Calu3 (cell line): Measurements from ENCODE around the gene ATP8A2. TPM values are rescaled to one million over a fixed set of nuclear protein-coding genes. Genes with fewer than 3 reads are reported as not detected.

Source experiments
- BruUV-seq: library from RNA; stranded (reverse); fragments of 400-500 nt; replicated peaks from 2 replicates; lab custom pipeline; 2021; lab: Mats Ljungman, UMichigan
- CTCF ChIA-PET: fragments of 300-600 bp; sonication (Branson Sonifier 250); formaldehyde crosslinking; loops from one replicate; lab custom pipeline; 2022; ENCODE audit warnings: antibody characterized with exemption; lab: Charles Lee
- DNase-seq: peaks from one replicate; pipeline ENCODE4 v3.0.0; 2022
- H3K27ac Mint-ChIP-seq: one replicate; pipeline ENCODE4 v1.8.0; 2022; ENCODE audit warnings: mixed read lengths; ENCODE audit not compliant: unreplicated experiment
- H3K27me3 Mint-ChIP-seq: one replicate; pipeline ENCODE4 v1.8.0; 2022; ENCODE audit warnings: mixed read lengths; ENCODE audit not compliant: unreplicated experiment
- H3K36me3 Mint-ChIP-seq: one replicate; pipeline ENCODE4 v1.8.0; 2022; ENCODE audit warnings: mild to moderate bottlenecking, moderate library complexity, mixed read lengths; ENCODE audit not compliant: insufficient read depth, unreplicated experiment
- H3K4me1 Mint-ChIP-seq: one replicate; pipeline ENCODE4 v1.8.0; 2022; ENCODE audit warnings: mild to moderate bottlenecking, low read depth, mixed read lengths; ENCODE audit not compliant: unreplicated experiment
- H3K4me3 Mint-ChIP-seq: one replicate; pipeline ENCODE4 v1.8.0; 2022; ENCODE audit warnings: mild to moderate bottlenecking, low read depth, moderate library complexity, mixed read lengths; ENCODE audit not compliant: unreplicated experiment
- H3K9me3 Mint-ChIP-seq: one replicate; pipeline ENCODE4 v1.8.0; 2022; ENCODE audit warnings: low read depth, mixed read lengths; ENCODE audit not compliant: unreplicated experiment
- intact Hi-C: fragments of 100-400 bp; cut with micrococcal nuclease; formaldehyde crosslinking; loops from one replicate; pipeline ENCODE4 v1.10.0; 2022; ENCODE audit not compliant: unreplicated experiment
- total RNA-seq: library from RNA; stranded (reverse); gene quantifications from 2 replicates; pipeline ENCODE4 v1.2.3, GENCODE V29; 2022
- TF ChIP-seq, protein P1 (sequence below): fragments of 200-600 bp; IDR thresholded peaks from one replicate; pipeline ENCODE4 v1.8.0; 2022; ENCODE audit warnings: antibody characterized with exemption; ENCODE audit not compliant: unreplicated experiment

The ATP8A2 gene
- total RNA-seq, 1 experiment from 2014 or later = 0.05 TPM

DNA sequence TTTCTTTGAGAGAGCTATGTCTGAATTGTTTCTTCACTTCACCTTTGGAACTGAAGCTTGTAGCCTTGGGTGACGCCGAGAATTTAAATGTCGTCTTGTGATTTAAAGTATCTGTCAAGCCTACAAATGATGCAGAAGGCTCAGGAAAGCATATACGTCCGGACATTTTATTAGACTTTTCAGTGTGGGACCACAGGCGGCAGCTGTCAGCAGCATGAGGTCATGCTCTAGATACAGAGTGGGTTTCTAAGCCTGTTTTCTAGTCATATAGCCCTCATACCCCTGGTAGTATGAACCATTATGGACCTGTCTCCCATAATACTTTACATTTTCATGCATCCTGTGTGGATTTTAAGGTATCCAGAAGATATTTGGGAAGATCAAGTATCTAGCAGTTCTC, 212.3 kb downstream of the ATP8A2 start:
- TF ChIP-seq, protein P1, sequence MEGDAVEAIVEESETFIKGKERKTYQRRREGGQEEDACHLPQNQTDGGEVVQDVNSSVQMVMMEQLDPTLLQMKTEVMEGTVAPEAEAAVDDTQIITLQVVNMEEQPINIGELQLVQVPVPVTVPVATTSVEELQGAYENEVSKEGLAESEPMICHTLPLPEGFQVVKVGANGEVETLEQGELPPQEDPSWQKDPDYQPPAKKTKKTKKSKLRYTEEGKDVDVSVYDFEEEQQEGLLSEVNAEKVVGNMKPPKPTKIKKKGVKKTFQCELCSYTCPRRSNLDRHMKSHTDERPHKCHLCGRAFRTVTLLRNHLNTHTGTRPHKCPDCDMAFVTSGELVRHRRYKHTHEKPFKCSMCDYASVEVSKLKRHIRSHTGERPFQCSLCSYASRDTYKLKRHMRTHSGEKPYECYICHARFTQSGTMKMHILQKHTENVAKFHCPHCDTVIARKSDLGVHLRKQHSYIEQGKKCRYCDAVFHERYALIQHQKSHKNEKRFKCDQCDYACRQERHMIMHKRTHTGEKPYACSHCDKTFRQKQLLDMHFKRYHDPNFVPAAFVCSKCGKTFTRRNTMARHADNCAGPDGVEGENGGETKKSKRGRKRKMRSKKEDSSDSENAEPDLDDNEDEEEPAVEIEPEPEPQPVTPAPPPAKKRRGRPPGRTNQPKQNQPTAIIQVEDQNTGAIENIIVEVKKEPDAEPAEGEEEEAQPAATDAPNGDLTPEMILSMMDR = no peak
- CTCF ChIA-PET = no interaction called here
- no peak for DNase-seq
- intact Hi-C loops = no loop called here
- H3K36me3 Mint-ChIP-seq = no peaks in the 10 kb centered on the region
- no peak overlapping the region for H3K4me3 Mint-ChIP-seq
- BruUV-seq = no TSS peak
- H3K4me1 Mint-ChIP-seq = no peaks in the 10 kb centered on the region
- H3K9me3 Mint-ChIP-seq = no peaks in the 10 kb centered on the region
- no peak overlapping the region for H3K27ac Mint-ChIP-seq
- peaks cover 46% of the 10 kb centered on the region for H3K27me3 Mint-ChIP-seq

GRCh38 chr13:25585000-25585399, 213.2 kb downstream of the ATP8A2 start:
- Mint-ChIP-seq H3K36me3 (no peaks in the 10 kb centered on the region), H3K4me1 (no peaks in the 10 kb centered on the region), H3K9me3 (no peaks in the 10 kb centered on the region), H3K27me3 (peaks cover 39% of the 10 kb centered on the region), H3K27ac (no peak overlapping the region), H3K4me3 (no peak overlapping the region)
- intact Hi-C loops = no loop called here
- DNase-seq = no peak
- TF ChIP-seq, protein P1 = no peak
- CTCF ChIA-PET = no interaction called here
- BruUV-seq = no TSS peak

- no peak overlapping the region for H3K27ac Mint-ChIP-seq
- H3K4me1 Mint-ChIP-seq = no peaks in the 10 kb centered on the region
- CTCF ChIA-PET = no interaction called here
- H3K36me3 Mint-ChIP-seq = no peaks in the 10 kb centered on the region
- intact Hi-C loops = no loop called here
- peaks cover 52% of the 10 kb centered on the region for H3K27me3 Mint-ChIP-seq
- no peak overlapping the region for H3K4me3 Mint-ChIP-seq
- DNase-seq = no peak
- no TSS peak for BruUV-seq
- no peaks in the 10 kb centered on the region for H3K9me3 Mint-ChIP-seq
- TF ChIP-seq, protein P1 = no peak
Observed at GRCh38 chr13:25587326-25587980, 215.7 kb downstream of the ATP8A2 start.

GRCh38 chr13:25588336-25589060, 216.7 kb downstream of the ATP8A2 start:
- no TSS peak for BruUV-seq
- TF ChIP-seq, protein P1 = no peak
- no peaks in the 10 kb centered on the region for H3K4me1 Mint-ChIP-seq
- peaks cover 52% of the 10 kb centered on the region for H3K27me3 Mint-ChIP-seq
- intact Hi-C loops = no loop called here
- H3K36me3 Mint-ChIP-seq = no peaks in the 10 kb centered on the region
- DNase-seq = no peak
- no peak overlapping the region for H3K27ac Mint-ChIP-seq
- CTCF ChIA-PET = interaction anchor here (0.7 kb wide), 1 partner anchor 543 kb away, joined by 3 read pairs; no protein-coding TSS in a partner anchor
- no peaks in the 10 kb centered on the region for H3K9me3 Mint-ChIP-seq
- no peak overlapping the region for H3K4me3 Mint-ChIP-seq
